GM12872 (cell line): ENCODE data around the gene RBP5.

ENCODE experiments used
- CTCF ChIP-seq: IDR thresholded peaks from 3 replicates; pipeline ENCODE4 v1.5.1; 2011; ENCODE audit warnings: low read depth, mild to moderate bottlenecking, low read length, moderate library complexity; ENCODE audit not compliant: insufficient read depth

Gene RBP5

GRCh38 chr12:7096006-7096932 is 32.4 kb downstream of the RBP5 start:
- TF ChIP-seq CTCF, result no peak

- TF ChIP-seq CTCF, result no peak
Measured at GRCh38 chr12:7093892-7094291, 34.8 kb downstream of the RBP5 start.

GRCh38 chr12:7093486-7093885 is 35.2 kb downstream of the RBP5 start:
- TF ChIP-seq CTCF, result no peak

GRCh38 chr12:7092986-7093460 is 35.7 kb downstream of the RBP5 start:
- no peak for TF ChIP-seq CTCF

- peak; percentile 89 for TF ChIP-seq CTCF
Measured at GRCh38 chr12:7092229-7092985, 36.3 kb downstream of the RBP5 start, which contains the start of gene C1R. C1R (minus strand) TSS chr12:7092445; CDS start chr12:7092388, 57 bp downstream.

GRCh38 chr12:7091660-7092228 is 36.9 kb downstream of the RBP5 start:
- no peak for TF ChIP-seq CTCF

GRCh38 chr12:7091171-7091570 is 37.5 kb downstream of the RBP5 start:
- no peak for TF ChIP-seq CTCF
